H9 (cell line): Measurements from ENCODE around the gene BCL7C. TPM values are rescaled to one million over a fixed set of nuclear protein-coding genes. Genes with fewer than 3 reads are reported as not detected.

Experiments used
- DNase-seq: peaks from one replicate; pipeline ENCODE4 v3.0.0-alpha.2; 2017
- H2AFZ ChIP-seq: one replicate; pipeline ENCODE4 v1.6.1; 2013; ENCODE audit warnings: mild to moderate bottlenecking, low read length, control low read depth, moderate library complexity
- H2AK5ac ChIP-seq: 2 replicates; pipeline ENCODE4 v1.6.1; 2013; ENCODE audit warnings: low read length, control low read depth, mixed read lengths; ENCODE audit not compliant: insufficient read length
- H2BK120ac ChIP-seq: one replicate; pipeline ENCODE4 v1.6.1; 2013; ENCODE audit warnings: low read depth, mild to moderate bottlenecking, low read length, control low read depth, inconsistent platforms; ENCODE audit not compliant: poor library complexity, severe bottlenecking
- H2BK12ac ChIP-seq: 2 replicates; pipeline ENCODE4 v1.6.1; 2013; ENCODE audit warnings: low read length, control low read depth, mixed read lengths, low read depth; ENCODE audit not compliant: insufficient read length
- H2BK15ac ChIP-seq: 2 replicates; pipeline ENCODE4 v1.6.1; 2013; ENCODE audit warnings: low read depth, low read length, control low read depth
- H2BK20ac ChIP-seq: one replicate; pipeline ENCODE4 v1.6.1; 2013; ENCODE audit warnings: low read depth, mild to moderate bottlenecking, low read length, control low read depth, inconsistent platforms; ENCODE audit not compliant: poor library complexity, severe bottlenecking
- H2BK5ac ChIP-seq: 2 replicates; pipeline ENCODE4 v1.6.1; 2013; ENCODE audit warnings: low read length, control low read depth, mixed read lengths; ENCODE audit not compliant: insufficient read length
- H3K14ac ChIP-seq: 2 replicates; pipeline ENCODE4 v1.6.1; 2013; ENCODE audit warnings: low read length, control low read depth; ENCODE audit not compliant: insufficient read depth
- H3K18ac ChIP-seq: 2 replicates; pipeline ENCODE4 v1.6.1; 2013; ENCODE audit warnings: low read depth, mild to moderate bottlenecking, mixed read lengths, low read length, control low read depth; ENCODE audit not compliant: insufficient read length
- H3K23ac ChIP-seq: 2 replicates; pipeline ENCODE4 v1.6.1; 2013; ENCODE audit warnings: low read length, control low read depth, mixed read lengths, low read depth; ENCODE audit not compliant: insufficient read length
- H3K23me2 ChIP-seq: 2 replicates; pipeline ENCODE4 v1.6.1; 2013; ENCODE audit warnings: low read depth, mild to moderate bottlenecking, mixed read lengths, low read length, control low read depth; ENCODE audit not compliant: insufficient read length, poor library complexity, severe bottlenecking
- H3K27ac ChIP-seq: 2 replicates; pipeline ENCODE4 v1.5.1; 2013; ENCODE audit warnings: low read length, control low read depth, mixed read lengths, low read depth; ENCODE audit not compliant: insufficient read length
- H3K27me3 ChIP-seq: 2 replicates; pipeline ENCODE4 v1.6.1; 2013; ENCODE audit warnings: low read length, control low read depth, inconsistent platforms; ENCODE audit not compliant: insufficient read depth
- H3K4ac ChIP-seq: 2 replicates; pipeline ENCODE4 v1.6.1; 2013; ENCODE audit warnings: low read depth, mild to moderate bottlenecking, control low read depth, inconsistent platforms, low read length, moderate library complexity
- H3K4me1 ChIP-seq: 2 replicates; pipeline ENCODE4 v1.6.1; 2013; ENCODE audit warnings: low read length, control low read depth, inconsistent platforms; ENCODE audit not compliant: insufficient read depth
- H3K4me2 ChIP-seq: 2 replicates; pipeline ENCODE4 v1.6.1; 2013; ENCODE audit warnings: low read length, control low read depth, mixed read lengths; ENCODE audit not compliant: insufficient read length, insufficient read depth
- H3K56ac ChIP-seq: 2 replicates; pipeline ENCODE4 v1.6.1; 2013; ENCODE audit warnings: low read depth, mild to moderate bottlenecking, mixed read lengths, low read length, control low read depth; ENCODE audit not compliant: insufficient read length
- H3K79me1 ChIP-seq: 2 replicates; pipeline ENCODE4 v1.6.1; 2013; ENCODE audit warnings: low read depth, mild to moderate bottlenecking, moderate library complexity, low read length, control low read depth, inconsistent platforms; ENCODE audit not compliant: insufficient read depth, poor library complexity, severe bottlenecking
- H3K79me2 ChIP-seq: 2 replicates; pipeline ENCODE4 v1.6.1; 2013; ENCODE audit warnings: low read length, control low read depth, inconsistent platforms; ENCODE audit not compliant: insufficient read depth
- H3K9ac ChIP-seq: 2 replicates; pipeline ENCODE4 v1.6.1; 2013; ENCODE audit warnings: low read length, control low read depth, mixed read lengths; ENCODE audit not compliant: insufficient read length; ENCODE audit errors: extremely low read depth
- H3K9me3 ChIP-seq: one replicate; pipeline ENCODE4 v1.6.1; 2013; ENCODE audit warnings: low read depth, low read length, inconsistent platforms; ENCODE audit not compliant: control insufficient read depth
- H3T11ph ChIP-seq: one replicate; pipeline ENCODE4 v1.6.1; 2013; ENCODE audit warnings: mild to moderate bottlenecking, low read length, control low read depth, inconsistent platforms
- H4K20me1 ChIP-seq: one replicate; pipeline ENCODE4 v1.6.1; 2013; ENCODE audit not compliant: control insufficient read depth, insufficient read length, insufficient read depth
- H4K5ac ChIP-seq: 2 replicates; pipeline ENCODE4 v1.6.1; 2013; ENCODE audit warnings: low read depth, mild to moderate bottlenecking, mixed read lengths, low read length, control low read depth; ENCODE audit not compliant: insufficient read length
- H4K8ac ChIP-seq: replicated peaks from 2 replicates; pipeline ENCODE4 v1.6.1; 2013; ENCODE audit warnings: low read length, control low read depth, mixed read lengths, low read depth; ENCODE audit not compliant: insufficient read length
- H4K91ac ChIP-seq: 2 replicates; pipeline ENCODE4 v1.6.1; 2013; ENCODE audit warnings: low read depth, mild to moderate bottlenecking, moderate library complexity, mixed read lengths, low read length, control low read depth; ENCODE audit not compliant: insufficient read length
- H3K27ac Mint-ChIP-seq, 3 experiments: 2 replicates in 2 of 3; 3 replicates in 1 of 3; pipeline ENCODE4 v1.8.0; 2020 to 2021; ENCODE audit warnings: mixed read lengths in 3 of 3, mild to moderate bottlenecking in 1 of 3, moderate library complexity in 1 of 3
- H3K27me3 Mint-ChIP-seq: 2 replicates; pipeline ENCODE4 v1.8.0; 2021; ENCODE audit warnings: low read depth, mild to moderate bottlenecking, moderate library complexity, mixed read lengths
- H3K36me3 Mint-ChIP-seq, 3 experiments: 2 replicates in 2 of 3; 3 replicates in 1 of 3; pipeline ENCODE4 v1.8.0; 2020 to 2021; ENCODE audit warnings: low read depth in 3 of 3, mixed read lengths in 3 of 3; ENCODE audit not compliant: insufficient read depth in 1 of 3
- H3K4me1 Mint-ChIP-seq, 2 experiments: 2 replicates each; pipeline ENCODE4 v1.8.0; 2020; ENCODE audit warnings: mixed read lengths in 2 of 2
- H3K4me3 Mint-ChIP-seq, 2 experiments: 2 replicates in 1 of 2; 3 replicates in 1 of 2; pipeline ENCODE4 v1.8.0; 2020 to 2021; ENCODE audit warnings: mild to moderate bottlenecking in 2 of 2, mixed read lengths in 2 of 2, moderate library complexity in 1 of 2
- H3K9me3 Mint-ChIP-seq, 2 experiments: 2 replicates in 1 of 2; 3 replicates in 1 of 2; pipeline ENCODE4 v1.8.0; 2020; ENCODE audit warnings: mild to moderate bottlenecking in 2 of 2, mixed read lengths in 2 of 2, moderate library complexity in 1 of 2
- WGBS: extraction: QIAGEN DNeasy Blood & Tissue Kit; methylation state at CpG from one replicate; pipeline ENCODE4 v1.1.7; 2013; ENCODE audit warnings: missing lambda C conversion rate, low lambda C conversion rate, mixed read lengths; ENCODE audit not compliant: insufficient read length; ENCODE audit errors: extremely low coverage; 5-methylcytosine and 5-hydroxymethylcytosine counted together
- total RNA-seq: library from RNA; stranded (reverse); gene quantifications from 2 replicates; pipeline ENCODE4 v1.2.1, GENCODE V29; 2021
- TF ChIP-seq, protein P1 (sequence below): fragments of 200-600 bp; sonication (generic); conservative IDR thresholded peaks from 3 replicates; pipeline ENCODE4 v1.8.0; 2021; ENCODE audit warnings: antibody characterized with exemption, mild to moderate bottlenecking

Gene BCL7C
- total RNA-seq, 1 experiment from 2014 or later = 18.3 TPM

DNA sequence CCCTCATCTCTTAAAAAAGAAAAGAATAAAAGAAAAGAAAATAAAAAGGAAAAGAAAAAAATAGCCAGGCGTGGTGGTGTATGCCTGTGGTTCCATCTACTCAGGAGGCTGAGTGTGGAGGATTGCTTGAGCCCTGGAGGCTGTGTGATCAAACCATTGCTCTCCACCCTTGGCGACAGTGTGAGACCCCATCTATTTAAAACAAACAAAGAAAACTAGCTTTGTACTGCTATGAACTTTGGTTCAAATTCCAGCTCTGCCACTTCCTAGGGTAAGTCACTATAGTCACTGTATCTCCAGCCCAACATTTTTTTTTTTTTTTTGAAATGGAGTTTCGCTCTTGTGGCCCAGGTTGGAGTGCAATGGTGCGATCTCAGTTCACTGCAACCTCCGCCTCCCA is 6.7 kb upstream of the BCL7C start:
- Histone ChIP-seq H3T11ph (no peak overlapping the region), H2AK5ac (no peak overlapping the region), H4K5ac (no peak overlapping the region), H2BK15ac (no peak overlapping the region), H3K56ac (no peak overlapping the region), H3K9me3 (no peaks in the 10 kb centered on the region), H2BK120ac (no peak overlapping the region), H2BK5ac (no peak overlapping the region), H3K27me3 (no peaks in the 10 kb centered on the region), H3K4me1 (peaks cover 2% of the 10 kb centered on the region; the same call in 1 of the 2 replicates), H3K27ac (no peak overlapping the region), H4K8ac (no peak overlapping the region), H4K20me1 (peaks cover 2% of the 10 kb centered on the region), H3K9ac (no peak overlapping the region), H3K79me1 (no peaks in the 10 kb centered on the region), H3K23me2 (peaks cover 16% of the 10 kb centered on the region), H3K4ac (no peak overlapping the region), H3K4me2 (no peak overlapping the region), H3K23ac (no peak overlapping the region), H2AFZ (no peak overlapping the region), H2BK12ac (no peak overlapping the region), H3K18ac (no peak overlapping the region), H2BK20ac (no peak overlapping the region), H3K14ac (no peak overlapping the region), H3K79me2 (no peaks in the 10 kb centered on the region), H4K91ac (no peak overlapping the region)
- H3K4me3 Mint-ChIP-seq = no peak overlapping the region
- H3K27ac Mint-ChIP-seq = no peak overlapping the region
- peaks cover 0 to 1% of the 10 kb centered on the region in 2 experiments; a peak in 2 of 5 replicates for H3K9me3 Mint-ChIP-seq
- TF ChIP-seq, protein P1, sequence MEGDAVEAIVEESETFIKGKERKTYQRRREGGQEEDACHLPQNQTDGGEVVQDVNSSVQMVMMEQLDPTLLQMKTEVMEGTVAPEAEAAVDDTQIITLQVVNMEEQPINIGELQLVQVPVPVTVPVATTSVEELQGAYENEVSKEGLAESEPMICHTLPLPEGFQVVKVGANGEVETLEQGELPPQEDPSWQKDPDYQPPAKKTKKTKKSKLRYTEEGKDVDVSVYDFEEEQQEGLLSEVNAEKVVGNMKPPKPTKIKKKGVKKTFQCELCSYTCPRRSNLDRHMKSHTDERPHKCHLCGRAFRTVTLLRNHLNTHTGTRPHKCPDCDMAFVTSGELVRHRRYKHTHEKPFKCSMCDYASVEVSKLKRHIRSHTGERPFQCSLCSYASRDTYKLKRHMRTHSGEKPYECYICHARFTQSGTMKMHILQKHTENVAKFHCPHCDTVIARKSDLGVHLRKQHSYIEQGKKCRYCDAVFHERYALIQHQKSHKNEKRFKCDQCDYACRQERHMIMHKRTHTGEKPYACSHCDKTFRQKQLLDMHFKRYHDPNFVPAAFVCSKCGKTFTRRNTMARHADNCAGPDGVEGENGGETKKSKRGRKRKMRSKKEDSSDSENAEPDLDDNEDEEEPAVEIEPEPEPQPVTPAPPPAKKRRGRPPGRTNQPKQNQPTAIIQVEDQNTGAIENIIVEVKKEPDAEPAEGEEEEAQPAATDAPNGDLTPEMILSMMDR = no peak
- H3K36me3 Mint-ChIP-seq = no peaks in the 10 kb centered on the region
- no CpG with 5 or more reads among the region's 5 CpGs for WGBS
- H3K4me1 Mint-ChIP-seq = peaks cover 18 to 21% of the 10 kb centered on the region in 2 experiments
- no peak for DNase-seq
- peaks cover 19% of the 10 kb centered on the region for H3K27me3 Mint-ChIP-seq
